PC-3 (cell line): ENCODE measurements around the gene IL3RA. TPM values are rescaled to one million over a fixed set of nuclear protein-coding genes. Genes with fewer than 3 reads are reported as not detected.
"Not testable (repeated sequence)": the region's sequence is repeated elsewhere in the genome, so short reads cannot be mapped to it uniquely, and the experiment has no call there.

Source experiments
- ATAC-seq: fragments of 200-7000 bp; cut with Tn5 transposase; 2 replicates; pipeline ENCODE4 v1.9.1; 2020; ENCODE audit warnings: mild to moderate bottlenecking, moderate library complexity
- BruUV-seq: library from RNA; stranded (reverse); fragments of 400-500 nt; replicated peaks from 2 replicates; lab custom pipeline; 2021; lab: Mats Ljungman, UMichigan
- CTCF ChIA-PET: fragments of 300-600 bp; sonication (Branson Sonifier 250); formaldehyde crosslinking; loops from one replicate; lab custom pipeline; 2022; ENCODE audit warnings: antibody characterized with exemption; lab: Charles Lee
- POLR2A ChIA-PET: fragments of 300-600 bp; sonication (Branson Sonifier 250); formaldehyde crosslinking; loops from one replicate; lab custom pipeline; 2022; ENCODE audit warnings: antibody characterized with exemption; ENCODE audit not compliant: unreplicated experiment; lab: Charles Lee
- DNase-seq: peaks from one replicate; pipeline ENCODE4 v3.0.0-alpha.2; 2015
- H2AFZ ChIP-seq: fragments of 300-600 bp; sonication (generic); 2 replicates; pipeline ENCODE4 v1.6.0; 2016; ENCODE audit warnings: antibody characterized with exemption, low read length
- H3F3A ChIP-seq: fragments of 300-600 bp; sonication (generic); one replicate; pipeline ENCODE4 v1.6.0; 2017; ENCODE audit warnings: antibody characterized with exemption, low read length, control low read depth, mild to moderate bottlenecking; ENCODE audit not compliant: unreplicated experiment
- H3K27ac ChIP-seq: fragments of 300-600 bp; sonication (generic); 2 replicates; pipeline ENCODE4 v1.5.1; 2016; ENCODE audit warnings: mild to moderate bottlenecking, low read length
- H3K27me3 ChIP-seq: fragments of 300-600 bp; sonication (generic); 2 replicates; pipeline ENCODE4 v1.6.1; 2016; ENCODE audit warnings: low read length, mixed read lengths
- H3K36me3 ChIP-seq: fragments of 300-600 bp; sonication (generic); 2 replicates; pipeline ENCODE4 v1.6.1; 2016; ENCODE audit warnings: low read depth, mixed run types, low read length, mixed read lengths
- H3K4me1 ChIP-seq: fragments of 300-600 bp; sonication (generic); 2 replicates; pipeline ENCODE4 v1.5.1; 2016; ENCODE audit warnings: low read length; ENCODE audit not compliant: insufficient read depth
- H3K4me2 ChIP-seq: fragments of 300-600 bp; sonication (generic); 2 replicates; pipeline ENCODE4 v1.6.0; 2016; ENCODE audit warnings: low read length
- H3K4me3 ChIP-seq: fragments of 300-600 bp; sonication (generic); 2 replicates; pipeline ENCODE4 v1.5.1; 2016; ENCODE audit warnings: mild to moderate bottlenecking, low read length, mixed read lengths
- H3K79me2 ChIP-seq: fragments of 300-600 bp; sonication (generic); 2 replicates; pipeline ENCODE4 v1.6.1; 2017; ENCODE audit warnings: low read length, mixed read lengths
- H3K9ac ChIP-seq: fragments of 300-600 bp; sonication (generic); 2 replicates; pipeline ENCODE4 v1.6.0; 2016; ENCODE audit warnings: mild to moderate bottlenecking, low read length
- H3K9me2 ChIP-seq: fragments of 300-600 bp; sonication (generic); replicated peaks from 2 replicates; pipeline ENCODE4 v1.6.1; 2016; ENCODE audit warnings: mixed run types, low read length, mixed read lengths
- H3K9me3 ChIP-seq: fragments of 300-600 bp; sonication (generic); 2 replicates; pipeline ENCODE4 v1.6.1; 2016; ENCODE audit warnings: low read length, mixed read lengths
- H4K20me1 ChIP-seq: fragments of 300-600 bp; sonication (generic); 2 replicates; pipeline ENCODE4 v1.6.1; 2016; ENCODE audit warnings: low read length, mixed read lengths
- CTCF ChIP-seq: fragments of 300-600 bp; sonication (generic); conservative IDR thresholded peaks from 2 replicates; pipeline ENCODE4 v1.5.1; 2017; ENCODE audit warnings: antibody characterized with exemption, low read depth, mild to moderate bottlenecking, low read length
- EZH2 ChIP-seq: fragments of 300-600 bp; sonication (generic); IDR thresholded peaks from one replicate; pipeline ENCODE4 v1.6.1; 2017; ENCODE audit warnings: antibody characterized with exemption, mild to moderate bottlenecking, low read length; ENCODE audit not compliant: unreplicated experiment
- EZH2phosphoT487 ChIP-seq: fragments of 300-600 bp; sonication (generic); IDR thresholded peaks from 2 replicates; pipeline ENCODE4 v1.6.1; 2018; ENCODE audit warnings: mild to moderate bottlenecking, antibody characterized with exemption, low read length, borderline replicate concordance
- intact Hi-C: fragments of 100-400 bp; cut with micrococcal nuclease; formaldehyde crosslinking; loops from 2 replicates; pipeline ENCODE4 v1.9.0; 2023
- total RNA-seq: library from RNA; depleted of rRNA; stranded (reverse); fragments of >200 nt; gene quantifications from 2 replicates; pipeline ENCODE4 v1.2.3, GENCODE V29; 2014

Gene IL3RA
- total RNA-seq, 1 experiment from 2014 or later, result not detected

GRCh38 chrX:1327651-1328304 is 8.8 kb upstream of the IL3RA start:
- intact Hi-C loops, result no loop called here
- H3K27ac ChIP-seq, result no peak overlapping the region
- no peak for TF ChIP-seq EZH2phosphoT487
- TF ChIP-seq CTCF, result no peak
- TF ChIP-seq EZH2, result no peak
- H3K36me3 ChIP-seq, result no peaks in the 10 kb centered on the region
- POLR2A ChIA-PET, result no interaction called here
- H2AFZ ChIP-seq, result no peak overlapping the region
- H3K4me2 ChIP-seq, result no peak overlapping the region
- H4K20me1 ChIP-seq, result no peaks in the 10 kb centered on the region
- ATAC-seq (no peak), DNase-seq (no peak)
- no peaks in the 10 kb centered on the region for H3K79me2 ChIP-seq
- no TSS peak for BruUV-seq
- H3K9me3 ChIP-seq, result no peaks in the 10 kb centered on the region
- CTCF ChIA-PET, result no interaction called here
- no peaks in the 10 kb centered on the region for H3K9me2 ChIP-seq
- no peak overlapping the region for H3K9ac ChIP-seq
- H3K4me1 ChIP-seq, result no peaks in the 10 kb centered on the region
- H3F3A ChIP-seq, result no peaks in the 10 kb centered on the region
- H3K4me3 ChIP-seq, result no peak overlapping the region
- 0 out of 2 replicates have a peak, but pooled peaks cover 4% of the 10 kb centered on the region for H3K27me3 ChIP-seq

DNA sequence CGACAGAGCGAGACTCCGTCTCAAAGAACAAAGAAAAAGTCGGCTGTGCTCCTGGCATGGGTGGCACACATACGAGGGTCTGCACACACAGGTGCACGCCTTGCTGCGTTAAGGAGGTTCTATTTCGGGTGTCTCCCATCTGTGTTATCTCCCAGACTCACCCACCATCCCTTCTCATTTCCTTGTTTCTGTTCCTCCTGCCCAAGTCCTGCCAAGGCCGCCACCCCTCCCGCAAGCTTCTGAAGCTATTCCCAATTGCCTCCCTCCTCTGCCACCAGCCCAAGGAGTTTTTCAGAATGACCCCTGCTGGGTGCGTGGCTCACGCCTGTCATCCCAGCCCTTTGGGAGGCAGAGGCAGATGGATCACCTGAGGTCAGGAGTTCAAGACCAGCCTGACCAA is 6.0 kb upstream of the IL3RA start:
- no TSS peak for BruUV-seq
- DNase-seq (no peak), ATAC-seq (no peak)
- Histone ChIP-seq H3K4me3 (no peak overlapping the region), H3K36me3 (no peaks in the 10 kb centered on the region), H3F3A (no peaks in the 10 kb centered on the region), H3K9me2 (no peaks in the 10 kb centered on the region), H3K9ac (no peak overlapping the region), H3K27ac (no peak overlapping the region), H3K4me2 (no peak overlapping the region), H3K9me3 (no peaks in the 10 kb centered on the region), H3K4me1 (no peaks in the 10 kb centered on the region), H3K27me3 (0 out of 2 replicates have a peak, but pooled peaks cover 4% of the 10 kb centered on the region), H2AFZ (no peak overlapping the region), H4K20me1 (no peaks in the 10 kb centered on the region), H3K79me2 (no peaks in the 10 kb centered on the region)
- POLR2A ChIA-PET, result no interaction called here
- CTCF ChIA-PET, result no interaction called here
- TF ChIP-seq CTCF (no peak), EZH2 (no peak), EZH2phosphoT487 (no peak)
- intact Hi-C loops, result no loop called here

DNA sequence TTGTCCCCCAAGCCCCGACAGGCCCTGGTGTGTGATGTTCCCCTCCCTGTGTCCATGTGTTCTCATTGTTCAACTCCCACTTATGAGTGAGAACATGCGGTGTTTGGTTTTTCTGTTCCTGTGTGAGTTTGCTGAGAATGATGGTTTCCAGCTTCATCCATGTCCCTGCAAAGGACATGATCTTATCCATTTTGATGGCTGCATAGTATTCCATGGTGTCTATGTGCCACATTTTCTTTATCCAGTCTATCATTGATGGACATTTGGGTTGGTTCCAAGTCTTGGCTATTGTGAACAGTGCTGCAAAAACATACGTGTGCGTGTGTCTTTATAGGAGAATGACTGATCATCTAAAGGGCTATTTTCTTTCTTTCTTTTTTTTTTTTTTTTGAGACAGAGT is 4.2 kb upstream of the IL3RA start:
- CTCF ChIA-PET, ATAC-seq, BruUV-seq, H3K27me3 ChIP-seq, H3K4me1 ChIP-seq, H3F3A ChIP-seq, H2AFZ ChIP-seq, H4K20me1 ChIP-seq, H3K4me2 ChIP-seq, H3K9me3 ChIP-seq, H3K79me2 ChIP-seq, DNase-seq, H3K9ac ChIP-seq, POLR2A ChIA-PET, H3K27ac ChIP-seq, H3K9me2 ChIP-seq, H3K4me3 ChIP-seq, intact Hi-C loops, H3K36me3 ChIP-seq: not testable (repeated sequence)
